SJSA1 (cell line): ENCODE results near the gene ERC2. TPM values are rescaled to one million over a fixed set of nuclear protein-coding genes. Genes with fewer than 3 reads are reported as not detected.

Experiments used
- DNase-seq, 2 experiments: peaks; one replicate each; pipeline ENCODE4 v3.0.0-alpha.2; 2015 to 2020; ENCODE audit warnings: low spot score in 2 of 2, low read depth in 1 of 2
- H3K27ac ChIP-seq: fragments of 250-450 bp; sonication (Bioruptor Pico); 2 replicates; pipeline ENCODE4 v1.5.1; 2020; ENCODE audit warnings: mild to moderate bottlenecking, moderate library complexity
- H3K27me3 ChIP-seq: fragments of 250-450 bp; sonication (Bioruptor Pico); replicated peaks from 2 replicates; pipeline ENCODE4 v1.5.1; 2020; ENCODE audit warnings: mild to moderate bottlenecking, moderate library complexity
- H3K36me3 ChIP-seq: fragments of 250-450 bp; sonication (Bioruptor Pico); 2 replicates; pipeline ENCODE4 v1.5.1; 2020; ENCODE audit warnings: mild to moderate bottlenecking
- H3K4me1 ChIP-seq: fragments of 250-450 bp; sonication (Bioruptor Pico); replicated peaks from 2 replicates; pipeline ENCODE4 v1.6.1; 2021; ENCODE audit warnings: mild to moderate bottlenecking
- H3K4me3 ChIP-seq: fragments of 250-450 bp; sonication (Bioruptor Pico); 2 replicates; pipeline ENCODE4 v1.5.1; 2020; ENCODE audit warnings: mild to moderate bottlenecking
- H3K9me3 ChIP-seq: fragments of 250-450 bp; sonication (Bioruptor Pico); replicated peaks from 2 replicates; pipeline ENCODE4 v1.5.1; 2020; ENCODE audit warnings: mild to moderate bottlenecking
- total RNA-seq: library from RNA; depleted of rRNA; stranded (reverse); fragments of >200 nt; shearing (Covaris generic); gene quantifications from 2 replicates; pipeline ENCODE4 v1.2.3, GENCODE V29; 2014

Gene ERC2
- total RNA-seq, 1 experiment from 2014 or later, result 0.13 TPM

- no peak overlapping the region for H3K4me3 ChIP-seq
- DNase-seq, result no peak
These were observed 489.3 kb downstream of the ERC2 start for GRCh38 chr3:55978953-55979352.

GRCh38 chr3:55974421-55975165 lies 493.7 kb downstream of the ERC2 start:
- Histone ChIP-seq H3K4me3 (no peak overlapping the region), H3K27me3 (no peaks in the 10 kb centered on the region), H3K36me3 (no peaks in the 10 kb centered on the region)

More at GRCh38 chr3:55978953-55979352, 489.3 kb downstream of the ERC2 start:
- H3K36me3 ChIP-seq, result no peaks in the 10 kb centered on the region
- H3K9me3 ChIP-seq, result no peaks in the 10 kb centered on the region
- no peaks in the 10 kb centered on the region for H3K27me3 ChIP-seq
- H3K27ac ChIP-seq, result no peak overlapping the region
- H3K4me1 ChIP-seq, result no peaks in the 10 kb centered on the region

GRCh38 chr3:55969634-55970033 lies 498.6 kb downstream of the ERC2 start:
- no peak for DNase-seq
- H3K9me3 ChIP-seq, result no peaks in the 10 kb centered on the region
- no peaks in the 10 kb centered on the region; the same call in 1 of the 2 replicates for H3K4me1 ChIP-seq
- H3K36me3 ChIP-seq, result no peaks in the 10 kb centered on the region
- H3K27me3 ChIP-seq, result no peaks in the 10 kb centered on the region
- H3K4me3 ChIP-seq, result no peak overlapping the region
- H3K27ac ChIP-seq, result no peak overlapping the region

More at GRCh38 chr3:55974421-55975165, 493.7 kb downstream of the ERC2 start:
- Histone ChIP-seq H3K9me3 (no peaks in the 10 kb centered on the region), H3K4me1 (no peaks in the 10 kb centered on the region), H3K27ac (no peak overlapping the region)
- no peak for DNase-seq

GRCh38 chr3:55968331-55968730 lies 499.9 kb downstream of the ERC2 start:
- DNase-seq, result no peak
- Histone ChIP-seq H3K9me3 (no peaks in the 10 kb centered on the region), H3K36me3 (no peaks in the 10 kb centered on the region)

GRCh38 chr3:55966566-55966965 lies 501.7 kb downstream of the ERC2 start:
- Histone ChIP-seq H3K27me3 (no peaks in the 10 kb centered on the region), H3K27ac (no peak overlapping the region), H3K36me3 (no peaks in the 10 kb centered on the region), H3K9me3 (no peaks in the 10 kb centered on the region), H3K4me1 (no peaks in the 10 kb centered on the region; the same call in 1 of the 2 replicates), H3K4me3 (no peak overlapping the region)
- DNase-seq, result no peak

More at GRCh38 chr3:55968331-55968730, 499.9 kb downstream of the ERC2 start:
- Histone ChIP-seq H3K4me3 (no peak overlapping the region), H3K27ac (no peak overlapping the region), H3K4me1 (no peaks in the 10 kb centered on the region; the same call in 1 of the 2 replicates), H3K27me3 (no peaks in the 10 kb centered on the region)

- Histone ChIP-seq H3K4me3 (no peak overlapping the region), H3K9me3 (no peaks in the 10 kb centered on the region), H3K36me3 (no peaks in the 10 kb centered on the region), H3K27ac (no peak overlapping the region), H3K27me3 (no peaks in the 10 kb centered on the region), H3K4me1 (no peaks in the 10 kb centered on the region; the same call in 1 of the 2 replicates)
- no peak for DNase-seq
These were observed 502.5 kb downstream of the ERC2 start for GRCh38 chr3:55965776-55966175.

GRCh38 chr3:55964491-55964985 lies 503.7 kb downstream of the ERC2 start:
- Histone ChIP-seq H3K27me3 (no peaks in the 10 kb centered on the region), H3K9me3 (no peaks in the 10 kb centered on the region), H3K36me3 (no peaks in the 10 kb centered on the region), H3K4me3 (no peak overlapping the region), H3K4me1 (peaks cover 4% of the 10 kb centered on the region), H3K27ac (no peak overlapping the region)
- DNase-seq, result no peak

GRCh38 chr3:55963601-55964000 lies 504.7 kb downstream of the ERC2 start:
- Histone ChIP-seq H3K4me3 (no peak overlapping the region), H3K9me3 (no peaks in the 10 kb centered on the region), H3K27me3 (no peaks in the 10 kb centered on the region), H3K36me3 (no peaks in the 10 kb centered on the region), H3K4me1 (peaks cover 12% of the 10 kb centered on the region), H3K27ac (no peak overlapping the region)
- no peak for DNase-seq

GRCh38 chr3:55959471-55960080 lies 508.7 kb downstream of the ERC2 start:
- peak in 1 of 2 experiments; percentile 54 for DNase-seq
- Histone ChIP-seq H3K27ac (no peak overlapping the region), H3K36me3 (no peaks in the 10 kb centered on the region), H3K4me1 (peaks cover 31% of the 10 kb centered on the region), H3K4me3 (no peak overlapping the region), H3K27me3 (no peaks in the 10 kb centered on the region), H3K9me3 (no peaks in the 10 kb centered on the region)

GRCh38 chr3:55958605-55959004 lies 509.7 kb downstream of the ERC2 start:
- Histone ChIP-seq H3K9me3 (no peaks in the 10 kb centered on the region), H3K27ac (no peak overlapping the region), H3K4me1 (peaks cover 31% of the 10 kb centered on the region), H3K27me3 (no peaks in the 10 kb centered on the region), H3K4me3 (no peak overlapping the region), H3K36me3 (no peaks in the 10 kb centered on the region)
- no peak for DNase-seq

GRCh38 chr3:55955891-55956477 lies 512.3 kb downstream of the ERC2 start:
- H3K27ac ChIP-seq, result no peak overlapping the region
- H3K27me3 ChIP-seq, result no peaks in the 10 kb centered on the region
- no peaks in the 10 kb centered on the region for H3K9me3 ChIP-seq
- no peak overlapping the region for H3K4me3 ChIP-seq
- no peaks in the 10 kb centered on the region for H3K36me3 ChIP-seq
- peaks cover 31% of the 10 kb centered on the region for H3K4me1 ChIP-seq
- peak in 1 of 2 experiments; percentile 34 for DNase-seq

- Histone ChIP-seq H3K9me3 (no peaks in the 10 kb centered on the region), H3K36me3 (no peaks in the 10 kb centered on the region), H3K27me3 (no peaks in the 10 kb centered on the region), H3K27ac (no peak overlapping the region), H3K4me3 (no peak overlapping the region), H3K4me1 (peaks cover 11% of the 10 kb centered on the region)
- no peak for DNase-seq
These were observed 516.9 kb downstream of the ERC2 start for GRCh38 chr3:55951388-55951787.

GRCh38 chr3:55947406-55947805 lies 520.9 kb downstream of the ERC2 start:
- no peak overlapping the region for H3K4me3 ChIP-seq
- no peaks in the 10 kb centered on the region for H3K9me3 ChIP-seq
- no peaks in the 10 kb centered on the region for H3K36me3 ChIP-seq
- DNase-seq, result no peak
- no peaks in the 10 kb centered on the region for H3K27me3 ChIP-seq
- H3K27ac ChIP-seq, result no peak overlapping the region
- no peaks in the 10 kb centered on the region for H3K4me1 ChIP-seq
